ENCODE measurements around the gene TGFBR1.

TGFBR1 gene

DNA sequence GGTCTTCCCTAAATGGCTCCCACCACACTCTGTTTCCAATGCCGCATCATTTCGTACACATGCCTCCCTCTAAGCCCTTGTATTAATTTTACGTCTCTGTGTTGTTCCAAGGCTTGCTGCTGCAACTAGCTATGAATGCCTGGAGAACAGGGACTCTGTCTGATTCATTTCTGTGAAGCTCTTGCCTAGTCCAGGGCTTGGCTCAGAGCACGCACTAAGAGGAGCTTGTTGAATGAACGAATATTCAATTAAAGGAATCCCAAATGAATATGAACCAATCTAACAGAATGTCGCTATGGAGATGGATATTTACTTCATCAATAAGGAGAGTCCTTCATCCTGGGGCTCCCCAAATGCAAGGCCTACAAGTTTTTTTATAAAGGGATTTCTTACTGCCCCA is 55.3 kb downstream of the TGFBR1 start:
- FAIRE-seq (no peak), DNase-seq (ENCODE audit: extremely low spot score, insufficient read length, low read depth) (no peak)

GRCh38 chr9:99162759-99163364 is 57.9 kb downstream of the TGFBR1 start:
- FAIRE-seq (peak; percentile 87), DNase-seq (ENCODE audit: extremely low spot score, insufficient read length, low read depth) (no peak)

GRCh38 chr9:99166149-99166548 is 61.2 kb downstream of the TGFBR1 start:
- no peak for DNase-seq (ENCODE audit: extremely low spot score, insufficient read length, low read depth)
- no peak for FAIRE-seq

DNA sequence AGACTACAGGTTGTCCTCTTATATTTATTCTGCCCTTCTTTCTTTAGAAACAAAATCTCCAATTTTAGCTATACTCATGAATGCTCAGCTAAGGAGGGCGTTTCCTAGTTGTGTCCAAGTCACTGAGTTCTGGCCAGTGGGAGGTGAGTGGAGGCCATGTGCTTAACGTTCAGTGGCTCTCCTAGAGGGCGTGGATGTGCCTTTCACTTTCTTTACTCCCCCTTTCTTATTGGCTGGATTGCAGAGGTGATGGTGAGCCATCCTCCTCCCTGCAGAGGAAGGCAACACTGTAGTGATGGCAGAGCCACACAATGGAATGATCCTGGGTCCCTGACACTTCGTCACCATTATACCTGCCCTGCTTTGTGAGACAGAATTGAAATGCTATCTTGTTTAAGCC is 62.2 kb downstream of the TGFBR1 start:
- FAIRE-seq: no peak
- DNase-seq (ENCODE audit: extremely low spot score, insufficient read length, low read depth): no peak

DNA sequence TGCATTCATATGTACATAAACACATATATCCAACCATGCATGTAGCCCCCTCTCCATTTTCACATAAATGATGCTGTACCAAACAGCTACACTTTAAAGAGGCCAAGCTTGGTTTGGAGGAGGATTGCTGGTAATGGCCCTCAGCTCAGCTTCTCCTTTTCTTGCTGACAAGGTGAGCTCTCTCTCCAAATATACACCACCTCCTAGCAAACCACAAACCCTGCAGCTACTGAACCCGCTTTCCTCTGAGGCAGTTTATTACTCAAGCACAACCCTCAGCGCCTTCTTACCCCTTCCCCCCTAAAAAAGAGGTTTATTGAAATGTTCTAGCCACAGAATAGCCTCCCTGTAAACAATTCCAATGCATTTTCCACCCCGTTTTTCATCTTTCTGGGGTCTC is 62.8 kb downstream of the TGFBR1 start:
- FAIRE-seq: no peak
- DNase-seq (ENCODE audit: extremely low spot score, insufficient read length, low read depth): no peak

DNA sequence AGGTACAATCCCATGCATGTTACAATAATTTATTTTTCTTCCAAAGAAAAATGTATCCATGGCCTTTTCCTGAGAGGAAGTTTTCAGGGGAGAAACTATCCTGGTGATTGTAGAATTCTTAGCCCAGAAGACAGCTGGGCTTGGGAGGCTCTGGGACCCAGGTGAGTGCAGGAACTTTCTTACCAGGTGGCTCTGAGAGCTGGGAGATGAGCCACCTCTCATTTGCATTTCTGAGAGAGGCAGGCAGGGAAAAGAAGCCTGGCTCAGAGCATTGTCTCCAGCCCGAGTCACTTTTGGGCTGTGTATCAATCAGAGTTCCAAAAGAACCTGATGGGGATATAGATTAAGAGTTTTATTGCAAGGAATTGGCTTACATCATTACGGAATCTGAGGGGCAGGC is 64.2 kb downstream of the TGFBR1 start:
- no peak for DNase-seq (ENCODE audit: extremely low spot score, insufficient read length, low read depth)
- FAIRE-seq: no peak

DNA sequence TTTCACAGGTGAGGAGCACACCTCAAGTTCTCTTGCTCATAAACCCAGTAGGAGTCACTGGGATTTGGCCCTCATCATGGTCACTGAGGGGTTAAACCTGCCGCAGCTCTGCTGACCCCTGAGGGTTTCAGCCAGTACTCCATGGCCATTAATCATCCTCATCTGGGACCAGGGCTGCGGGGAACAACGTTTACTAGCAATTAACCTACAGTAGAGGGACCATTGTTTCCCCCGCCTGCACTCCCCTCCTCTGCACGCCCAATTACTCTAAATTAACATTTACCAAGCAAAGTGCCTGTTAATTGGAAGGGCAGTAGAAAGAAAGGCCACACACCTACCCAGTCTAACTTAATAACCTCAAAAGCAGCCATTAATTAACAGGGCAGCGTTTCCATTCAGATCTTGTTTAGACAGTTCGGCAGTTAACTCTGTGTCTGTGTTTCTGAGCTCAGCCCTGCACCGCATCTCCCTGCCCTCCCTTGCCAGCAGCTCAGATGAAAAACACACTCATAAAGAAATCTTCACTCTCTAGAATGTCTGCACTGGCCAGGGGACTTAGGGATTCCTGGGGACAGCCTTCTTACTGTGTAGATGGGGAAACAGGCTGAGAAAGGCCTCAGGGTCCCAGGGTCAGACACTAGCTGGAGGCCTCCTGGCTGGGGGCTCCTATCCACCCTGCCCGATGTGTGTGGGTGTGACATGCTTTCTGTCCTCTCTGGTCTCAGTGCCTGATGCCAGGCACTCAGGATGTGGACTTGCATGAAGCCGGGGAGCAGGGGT is 65.3 kb downstream of the TGFBR1 start:
- DNase-seq (ENCODE audit: extremely low spot score, insufficient read length, low read depth) (no peak), FAIRE-seq (no peak)

GRCh38 chr9:99171225-99172123 is 66.6 kb downstream of the TGFBR1 start:
- no peak for DNase-seq (ENCODE audit: extremely low spot score, insufficient read length, low read depth)
- no peak for FAIRE-seq

DNA sequence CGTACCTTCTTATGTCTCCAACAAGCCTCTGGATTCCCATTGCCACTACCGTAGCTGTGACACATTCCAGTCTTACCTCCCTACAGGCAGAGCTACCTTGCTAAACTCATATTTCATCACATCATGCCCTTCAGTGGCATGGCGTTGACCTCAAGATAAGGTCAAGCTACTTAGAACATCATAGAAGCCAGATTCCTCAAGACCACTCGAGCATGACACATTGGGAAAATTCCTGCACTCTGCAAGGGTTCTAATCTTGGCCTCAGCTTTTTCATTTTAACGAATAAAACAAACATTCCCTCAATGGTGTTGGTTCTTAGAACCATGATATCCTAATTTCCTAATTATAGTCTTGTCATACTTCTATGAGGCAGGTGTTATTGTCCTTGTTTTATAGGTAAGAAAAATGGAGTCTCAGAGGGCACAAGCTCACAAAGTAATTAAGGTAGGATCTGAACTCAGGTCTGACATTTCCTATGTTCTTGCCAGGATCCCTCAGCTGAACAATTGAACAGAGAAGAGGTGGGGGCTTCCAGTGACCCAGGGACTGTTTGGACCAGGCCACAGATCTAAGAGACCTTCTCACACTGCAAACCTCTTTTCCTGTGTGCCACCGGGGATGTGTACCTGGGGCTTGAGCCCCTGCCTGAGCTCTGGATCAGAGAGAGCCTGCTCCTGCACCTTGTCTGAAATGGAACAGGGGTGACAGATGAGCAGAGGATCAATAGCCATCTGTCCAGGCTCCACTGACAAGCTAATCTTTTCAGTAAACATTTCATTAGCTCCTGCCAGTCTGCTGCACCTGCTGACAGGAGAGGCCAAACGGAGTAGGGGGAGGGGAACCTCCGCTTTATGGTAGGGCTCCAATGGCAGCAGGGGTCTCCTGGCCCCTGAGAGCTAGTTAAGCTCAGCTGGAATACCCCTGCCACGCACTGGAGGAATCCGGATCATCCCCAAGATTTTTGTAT is 67.5 kb downstream of the TGFBR1 start:
- no peak for DNase-seq (ENCODE audit: extremely low spot score, insufficient read length, low read depth)

GRCh38 chr9:99173570-99174504 is 68.9 kb downstream of the TGFBR1 start:
- DNase-seq (ENCODE audit: extremely low spot score, insufficient read length, low read depth) (no peak), FAIRE-seq (peak; percentile 38)

More for the DNA sequence above, 67.5 kb downstream of the TGFBR1 start:
- no peak for FAIRE-seq

GRCh38 chr9:99176527-99177013 is 71.7 kb downstream of the TGFBR1 start:
- FAIRE-seq (peak; percentile 21), DNase-seq (ENCODE audit: extremely low spot score, insufficient read length, low read depth) (no peak)

DNA sequence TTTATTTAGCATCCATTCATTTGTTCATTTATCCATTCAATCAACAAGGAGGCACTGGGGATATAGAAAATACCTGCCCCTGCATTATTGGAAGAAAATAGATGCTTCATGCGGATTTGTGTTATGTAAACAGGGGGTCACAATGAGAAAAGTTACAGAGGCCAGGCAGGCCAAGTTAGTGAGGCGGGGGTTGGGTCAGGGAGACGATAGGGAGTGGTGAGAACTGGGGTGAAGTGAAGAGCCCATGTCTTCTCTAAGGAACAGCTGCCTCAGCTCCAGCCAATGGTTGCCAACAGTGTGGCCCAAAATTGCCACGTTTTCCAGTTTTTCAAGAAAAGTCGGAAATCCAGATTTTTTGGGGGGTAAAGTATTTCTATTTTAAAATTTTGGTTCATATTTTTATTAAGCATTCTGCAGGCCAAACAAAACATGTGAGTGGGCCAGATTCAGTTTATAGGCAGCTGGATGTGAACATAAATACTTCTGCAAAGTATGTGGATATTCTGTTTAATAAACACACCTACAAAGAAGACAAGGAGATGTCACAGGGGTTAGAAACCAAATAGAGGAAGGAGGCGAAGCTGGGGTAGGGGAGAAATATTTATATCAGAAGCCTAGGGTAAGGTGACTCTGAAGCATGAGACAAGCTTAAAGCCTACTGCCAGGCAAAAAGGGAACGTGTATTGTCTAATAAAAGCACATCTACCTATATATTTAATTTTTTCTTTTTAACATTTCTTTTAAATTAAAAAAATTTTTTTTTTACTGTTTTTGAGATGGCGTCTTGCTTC is 72.9 kb downstream of the TGFBR1 start:
- no peak for FAIRE-seq

DNA sequence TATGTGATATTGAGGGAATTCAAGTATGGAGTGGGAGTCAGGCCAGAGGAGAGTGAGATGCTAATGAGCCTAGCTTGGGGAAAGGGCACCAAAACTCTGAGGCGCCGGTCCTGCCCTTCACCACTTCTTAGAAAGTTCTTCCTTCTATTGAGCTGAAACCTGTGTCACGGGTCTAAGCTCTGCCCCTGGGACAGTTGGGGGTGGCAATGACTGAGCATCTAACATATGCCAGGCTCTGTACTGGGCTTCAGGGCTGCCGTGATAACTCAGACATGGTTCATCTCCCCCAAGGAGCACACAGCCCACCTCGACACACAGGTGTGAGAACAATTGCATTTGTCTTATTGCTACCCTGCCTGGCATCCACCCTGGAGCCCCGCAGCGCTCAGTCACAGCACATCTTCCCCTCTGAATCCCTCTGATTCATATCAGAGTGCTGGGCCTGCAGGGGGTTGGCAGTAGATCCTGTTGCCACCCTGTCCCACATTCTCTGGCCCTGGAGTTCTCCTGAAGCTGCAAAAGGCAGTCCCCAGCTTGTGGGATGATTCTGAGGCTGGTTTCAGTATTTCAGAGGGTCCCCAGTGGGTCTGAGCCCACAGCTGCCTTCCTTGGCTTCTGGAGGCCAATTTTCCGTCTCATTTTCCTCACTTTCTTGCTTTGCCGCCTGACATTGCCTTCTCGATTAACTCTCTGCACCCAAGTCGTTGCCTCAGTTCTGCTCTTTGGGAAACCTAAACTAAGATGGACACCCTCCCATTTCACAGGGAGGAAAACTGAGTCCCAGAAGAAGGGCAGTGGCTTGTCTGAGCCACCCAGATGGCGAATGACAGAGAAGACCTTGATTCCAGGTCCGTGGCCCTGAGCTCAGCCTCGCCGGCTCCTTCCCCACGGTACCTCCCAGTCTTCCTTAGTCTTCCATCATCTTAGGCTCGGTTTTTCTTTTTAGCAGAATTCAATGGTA is 74.3 kb downstream of the TGFBR1 start:
- DNase-seq (ENCODE audit: extremely low spot score, insufficient read length, low read depth) (no peak), FAIRE-seq (no peak)

More for the DNA sequence above, 72.9 kb downstream of the TGFBR1 start:
- DNase-seq (ENCODE audit: extremely low spot score, insufficient read length, low read depth): no peak

DNA sequence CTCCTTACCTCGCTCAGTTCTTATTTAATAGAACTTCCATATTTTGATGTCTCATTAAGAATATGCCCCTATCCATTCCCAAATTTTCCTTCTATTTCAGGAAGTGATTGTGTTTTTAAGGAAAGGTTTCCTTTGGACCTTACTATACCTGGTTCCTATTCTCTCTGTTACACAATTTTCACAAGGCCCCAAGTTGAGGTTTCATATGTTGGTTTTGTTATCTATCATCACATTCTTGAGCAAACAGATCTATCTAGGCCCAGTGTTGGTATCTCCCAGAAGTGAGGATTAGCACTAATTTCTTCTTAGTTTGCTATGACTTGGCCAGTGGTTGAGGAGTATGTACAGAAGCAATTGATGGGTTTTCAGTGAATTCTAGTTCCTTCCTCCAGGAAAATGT is 75.3 kb downstream of the TGFBR1 start:
- DNase-seq (ENCODE audit: extremely low spot score, insufficient read length, low read depth): no peak
- FAIRE-seq: peak; percentile 61

DNA sequence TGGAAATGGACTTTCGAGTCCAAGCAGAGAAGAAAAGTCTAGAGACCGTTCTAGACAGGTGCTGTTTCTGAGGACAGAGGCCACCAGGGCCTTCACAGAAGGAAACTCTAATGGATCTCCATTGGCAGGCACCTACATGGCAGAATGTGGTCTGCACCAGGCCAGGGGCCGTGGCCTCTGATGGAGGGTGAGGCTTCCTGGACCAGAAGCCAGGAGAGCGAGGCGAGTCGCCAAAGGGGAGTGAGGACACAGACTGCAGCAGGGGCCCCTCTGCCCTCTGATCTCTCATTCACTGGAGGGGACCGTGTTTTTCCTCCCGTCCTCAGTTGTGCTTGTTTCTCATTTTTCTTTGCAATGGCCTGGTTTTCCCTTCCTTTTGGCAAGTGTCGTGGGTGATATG is 75.7 kb downstream of the TGFBR1 start:
- FAIRE-seq (no peak), DNase-seq (ENCODE audit: extremely low spot score, insufficient read length, low read depth) (no peak)

DNA sequence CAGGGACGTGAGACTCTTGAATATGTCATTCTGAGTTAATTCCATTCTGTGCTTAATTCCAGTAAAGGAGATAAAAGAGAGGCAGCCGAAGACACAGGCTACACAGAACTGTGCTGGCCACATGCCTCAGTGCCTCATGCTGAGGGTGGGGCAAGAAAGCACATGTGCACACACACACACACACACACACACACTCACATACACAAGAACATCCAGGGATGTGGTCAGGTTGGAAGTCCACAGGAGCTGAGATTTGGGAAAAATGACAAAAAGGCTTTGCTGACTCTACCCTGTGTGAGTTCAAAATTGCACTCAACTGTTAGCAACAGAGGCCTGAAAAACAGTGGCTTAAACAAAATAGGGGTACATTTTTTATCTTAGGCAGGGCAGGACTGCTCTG is 76.3 kb downstream of the TGFBR1 start:
- FAIRE-seq (no peak), DNase-seq (ENCODE audit: extremely low spot score, insufficient read length, low read depth) (no peak)

GRCh38 chr9:99181621-99182020 is 76.7 kb downstream of the TGFBR1 start:
- peak; percentile 78 for FAIRE-seq

More at GRCh38 chr9:99181621-99182020, 76.7 kb downstream of the TGFBR1 start:
- no peak for DNase-seq (ENCODE audit: extremely low spot score, insufficient read length, low read depth)

All from GM18507 (cell line).